GM12873 (cell line): ENCODE results near the gene POLD1.

ENCODE experiments used
- CTCF ChIP-seq: IDR thresholded peaks from 2 replicates; pipeline ENCODE4 v1.5.1; 2012; ENCODE audit warnings: low read depth, mild to moderate bottlenecking, moderate library complexity, low read length, control low read depth; ENCODE audit not compliant: insufficient read depth; ENCODE audit errors: missing control alignments

POLD1 gene

DNA sequence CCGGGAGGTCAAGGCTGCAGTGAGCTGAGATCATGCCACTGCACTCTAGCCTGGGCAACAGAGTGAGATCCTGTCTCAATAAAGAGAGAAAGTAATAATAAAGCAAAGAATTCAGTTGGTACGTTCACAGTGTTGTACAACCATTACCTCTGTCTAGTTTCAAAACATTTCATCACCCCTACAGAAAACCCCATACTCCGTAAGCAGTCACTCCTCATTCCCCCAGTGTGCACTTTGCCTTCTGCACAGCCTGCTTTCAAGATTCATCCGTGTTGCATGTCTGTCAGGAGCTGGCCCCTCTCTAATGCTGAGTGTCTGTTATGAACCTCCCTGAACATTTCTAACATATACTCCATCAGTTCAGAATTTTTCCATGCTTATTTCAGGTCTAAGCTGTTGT lies 9.4 kb downstream of the POLD1 start:
- TF ChIP-seq CTCF, result no peak

GRCh38 chr19:50394017-50394416 lies 9.9 kb downstream of the POLD1 start:
- no peak for TF ChIP-seq CTCF

DNA sequence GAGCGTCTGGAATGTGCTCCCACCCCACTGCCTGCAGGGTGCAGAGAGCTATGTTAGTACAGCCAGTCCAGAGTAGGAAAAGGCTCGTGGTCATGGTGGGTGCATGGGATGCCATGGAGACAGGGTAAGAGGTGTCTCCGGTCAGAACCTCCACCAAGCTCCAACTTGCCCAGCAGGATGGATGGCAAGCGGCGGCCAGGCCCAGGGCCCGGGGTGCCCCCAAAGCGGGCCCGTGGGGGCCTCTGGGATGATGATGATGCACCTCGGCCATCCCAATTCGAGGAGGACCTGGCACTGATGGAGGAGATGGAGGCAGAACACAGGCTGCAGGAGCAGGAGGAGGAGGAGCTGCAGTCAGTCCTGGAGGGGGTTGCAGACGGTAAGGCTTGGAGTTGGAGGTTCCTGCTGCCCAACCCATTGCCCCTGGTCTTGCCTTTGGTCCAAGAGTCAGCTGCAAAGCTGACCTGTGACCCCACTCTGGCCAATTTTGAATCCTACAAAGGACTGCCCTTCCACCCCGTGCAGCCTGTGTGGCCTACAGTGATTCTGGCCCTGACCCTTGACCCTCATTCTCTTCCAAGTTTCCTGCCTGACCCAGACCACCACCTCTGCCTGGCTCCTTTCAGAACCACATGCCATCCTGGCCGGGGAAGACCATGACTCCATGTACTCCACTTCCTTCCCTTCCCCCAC lies 14.7 kb downstream of the POLD1 start:
- no peak for TF ChIP-seq CTCF

DNA sequence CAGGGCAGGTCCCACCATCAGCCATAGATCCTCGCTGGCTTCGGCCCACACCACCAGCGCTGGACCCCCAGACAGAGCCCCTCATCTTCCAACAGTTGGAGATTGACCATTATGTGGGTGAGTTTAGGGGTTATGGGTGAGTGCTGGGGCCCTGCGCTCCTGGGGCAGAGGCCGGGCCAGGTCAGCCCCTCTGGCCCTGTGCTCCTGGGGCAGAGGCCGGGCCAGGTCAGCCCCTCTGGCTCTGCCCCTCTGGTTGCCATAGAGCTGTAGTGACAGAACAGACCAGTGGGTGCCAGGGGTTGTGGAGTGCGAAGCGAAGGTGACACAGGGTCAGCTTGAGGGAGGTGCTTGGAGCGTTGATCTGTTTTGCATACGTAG lies 15.2 kb downstream of the POLD1 start:
- TF ChIP-seq CTCF, result no peak

DNA sequence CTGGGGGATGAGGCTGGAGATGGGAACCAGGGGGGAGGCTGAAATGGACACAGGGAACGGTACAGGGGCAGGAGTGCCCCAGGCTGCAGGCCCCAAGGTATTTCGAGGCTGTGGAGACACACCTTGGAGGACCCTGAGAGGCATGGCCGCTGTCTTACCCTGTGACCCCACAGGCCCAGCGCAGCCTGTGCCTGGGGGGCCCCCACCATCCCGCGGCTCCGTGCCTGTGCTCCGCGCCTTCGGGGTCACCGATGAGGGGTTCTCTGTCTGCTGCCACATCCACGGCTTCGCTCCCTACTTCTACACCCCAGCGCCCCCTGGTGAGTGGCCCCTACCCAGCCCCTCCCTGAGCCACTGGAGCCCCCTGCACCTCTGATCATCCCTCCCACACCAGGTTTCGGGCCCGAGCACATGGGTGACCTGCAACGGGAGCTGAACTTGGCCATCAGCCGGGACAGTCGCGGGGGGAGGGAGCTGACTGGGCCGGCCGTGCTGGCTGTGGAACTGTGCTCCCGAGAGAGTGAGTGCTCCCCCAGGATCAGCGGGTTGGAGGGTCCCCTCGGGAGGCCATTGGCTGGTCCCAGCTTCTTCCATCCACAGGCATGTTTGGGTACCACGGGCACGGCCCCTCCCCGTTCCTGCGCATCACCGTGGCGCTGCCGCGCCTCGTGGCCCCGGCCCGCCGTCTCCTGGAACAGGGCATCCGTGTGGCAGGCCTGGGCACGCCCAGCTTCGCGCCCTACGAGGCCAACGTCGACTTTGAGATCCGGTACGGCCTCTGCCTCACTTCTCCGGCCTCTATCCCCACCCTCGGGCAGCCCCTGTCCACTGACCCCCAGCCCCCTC lies 17.7 kb downstream of the POLD1 start:
- peak; percentile 5 for TF ChIP-seq CTCF

- TF ChIP-seq CTCF, result no peak
These were observed 18.6 kb downstream of the POLD1 start for GRCh38 chr19:50402544-50403301.
